ENCODE measurements around the gene LILRB4. TPM values are rescaled to one million over a fixed set of nuclear protein-coding genes. Genes with fewer than 3 reads are reported as not detected.

Gene LILRB4
- total RNA-seq (10 to 100 TPM in 1 of 2 donors, 1 to 10 TPM in 1; 8.0 to 29.3 TPM), polyA plus RNA-seq (100 to 1,000 TPM in 1 of 2 donors, 1 to 10 TPM in 1; 8.7 to 153 TPM)
- long read RNA-seq, donor 1, result 0 reads
- long read RNA-seq, donor 2, result 0 reads
- long read RNA-seq, donor 3, result 0 reads
- long read RNA-seq, donor 4, result 0 reads
- long read RNA-seq, donor 5, result 0 reads

DNA sequence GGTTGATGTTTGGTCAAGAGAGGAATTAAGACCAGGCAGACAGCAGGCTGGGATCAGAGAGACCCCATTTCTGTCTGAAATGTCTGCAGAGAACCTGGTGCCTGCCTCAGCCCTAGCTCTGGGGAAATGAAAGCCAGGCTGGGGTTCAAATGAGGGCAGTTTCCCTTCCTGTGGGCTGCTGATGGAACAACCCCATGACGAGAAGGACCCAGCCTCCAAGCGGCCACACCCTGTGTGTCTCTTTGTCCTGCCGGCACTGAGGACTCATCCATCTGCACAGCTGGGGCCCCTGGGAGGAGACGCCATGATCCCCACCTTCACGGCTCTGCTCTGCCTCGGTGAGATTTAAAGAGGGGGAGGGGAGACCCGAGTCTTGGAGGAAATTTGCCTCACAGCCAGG lies at the start of gene LILRB4:
LILRB4 (plus strand) TSS at position 256 of the 400 bp plus-strand sequence; CDS start at position 305, 49 bp downstream.
- Histone ChIP-seq H3K27ac (ENCODE audit: low read depth in 1 of 2, low read length in 1 of 2) (no peak within 1 kb of the TSS), H3K9ac (ENCODE audit: insufficient read depth in 1 of 2, low read length in 2 of 2) (no peak within 1 kb of the TSS), H3K4me3 (no peak within 1 kb of the TSS), H3K36me3 (ENCODE audit: control insufficient read depth in 4 of 4, insufficient read depth in 4 of 4, low read length in 4 of 4) (no peaks in the 10 kb centered on the region), H3K4me1 (ENCODE audit: control insufficient read depth in 5 of 5, insufficient read depth in 5 of 5, low read length in 5 of 5) (no peaks in the 10 kb centered on the region), H3K27me3 (ENCODE audit: control insufficient read depth in 3 of 3, insufficient read depth in 3 of 3, low read length in 2 of 3) (no peaks in the 10 kb centered on the region), H3K9me3 (ENCODE audit: control insufficient read depth in 4 of 4, insufficient read depth in 3 of 4, low read length in 3 of 4) (peaks cover 0 to 3% (median 0%) of the 10 kb centered on the region in 4 donors)
- DNase-seq (no peak), ATAC-seq (ENCODE audit: insufficient read depth, low FRiP score) (peak; percentile 41)
- WGBS, 2 donors, result 50 to 59% methylated on average over 7 of the region's 7 CpGs
- no peak for TF ChIP-seq CTCF (IDR thresholded peaks at IDR 0.05; ENCODE audit: control extremely low read depth, extremely low read depth)

- Histone ChIP-seq H3K36me3 (ENCODE audit: control insufficient read depth in 4 of 4, insufficient read depth in 4 of 4, low read length in 4 of 4) (no peaks in the 10 kb centered on the region), H3K4me3 (no peak overlapping the region), H3K27me3 (ENCODE audit: control insufficient read depth in 3 of 3, insufficient read depth in 3 of 3, low read length in 2 of 3) (no peaks in the 10 kb centered on the region), H3K9me3 (ENCODE audit: control insufficient read depth in 4 of 4, insufficient read depth in 3 of 4, low read length in 3 of 4) (peaks cover 0 to 5% (median 1%) of the 10 kb centered on the region in 4 donors), H3K9ac (ENCODE audit: insufficient read depth in 1 of 2, low read length in 2 of 2) (no peak overlapping the region), H3K4me1 (ENCODE audit: control insufficient read depth in 5 of 5, insufficient read depth in 5 of 5, low read length in 5 of 5) (no peaks in the 10 kb centered on the region), H3K27ac (ENCODE audit: low read depth in 1 of 2, low read length in 1 of 2) (no peak overlapping the region)
- TF ChIP-seq CTCF (IDR thresholded peaks at IDR 0.05; ENCODE audit: control extremely low read depth, extremely low read depth), result no peak
- WGBS, 2 donors, result 74 to 88% methylated on average over 1 of the region's 1 CpG
- ATAC-seq (ENCODE audit: insufficient read depth, low FRiP score) (no peak), DNase-seq (no peak)
Observed at GRCh38 chr19:54614726-54615125, 48.1 kb upstream of the LILRB4 start.

DNA sequence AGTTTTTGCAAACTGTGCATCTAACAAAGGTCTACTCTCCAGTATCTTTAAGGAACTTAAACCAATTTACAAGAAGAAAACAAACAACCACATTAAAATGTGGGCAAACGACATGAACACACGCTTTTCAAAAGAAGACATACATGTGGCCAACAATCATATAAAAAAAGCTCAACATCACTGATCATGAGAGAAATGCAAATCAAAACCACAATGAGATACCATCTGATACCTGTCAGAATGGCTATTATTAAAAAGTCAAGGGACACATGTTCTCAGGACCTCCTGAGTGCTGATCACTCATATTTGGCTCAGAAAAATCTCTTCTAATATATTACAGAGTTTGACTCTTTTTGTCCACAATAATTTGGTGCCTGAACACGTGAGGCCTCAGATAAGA lies 46.7 kb upstream of the LILRB4 start:
- no peaks in the 10 kb centered on the region for H3K36me3 ChIP-seq (ENCODE audit: control insufficient read depth in 4 of 4, insufficient read depth in 4 of 4, low read length in 4 of 4)
- peaks cover 0 to 3% (median 1%) of the 10 kb centered on the region in 4 donors for H3K9me3 ChIP-seq (ENCODE audit: control insufficient read depth in 4 of 4, insufficient read depth in 3 of 4, low read length in 3 of 4)
- no peak overlapping the region for H3K4me3 ChIP-seq
- no peak overlapping the region for H3K27ac ChIP-seq (ENCODE audit: low read depth in 1 of 2, low read length in 1 of 2)
- no peaks in the 10 kb centered on the region for H3K4me1 ChIP-seq (ENCODE audit: control insufficient read depth in 5 of 5, insufficient read depth in 5 of 5, low read length in 5 of 5)
- no peak for TF ChIP-seq CTCF (IDR thresholded peaks at IDR 0.05; ENCODE audit: control extremely low read depth, extremely low read depth)
- 68 to 73% methylated on average over 3 of the region's 3 CpGs for WGBS, 2 donors
- ATAC-seq (ENCODE audit: insufficient read depth, low FRiP score), result no peak
- no peak overlapping the region for H3K9ac ChIP-seq (ENCODE audit: insufficient read depth in 1 of 2, low read length in 2 of 2)
- H3K27me3 ChIP-seq (ENCODE audit: control insufficient read depth in 3 of 3, insufficient read depth in 3 of 3, low read length in 2 of 3), result no peaks in the 10 kb centered on the region
- no peak for DNase-seq

Data from lung (tissue), 16 donors.